HG02938 (cell line): ENCODE results near the gene RECQL5.
"Not testable (repeated sequence)": the region's sequence is repeated elsewhere in the genome, so short reads cannot be mapped to it uniquely, and the experiment has no call there.

Source experiments
- ATAC-seq: cut with Tn5 transposase; IDR thresholded peaks from one replicate; pipeline ENCODE4 v1.9.1; 2021; ENCODE audit warnings: mild to moderate bottlenecking, moderate library complexity; ENCODE audit not compliant: unreplicated experiment

Gene RECQL5

DNA sequence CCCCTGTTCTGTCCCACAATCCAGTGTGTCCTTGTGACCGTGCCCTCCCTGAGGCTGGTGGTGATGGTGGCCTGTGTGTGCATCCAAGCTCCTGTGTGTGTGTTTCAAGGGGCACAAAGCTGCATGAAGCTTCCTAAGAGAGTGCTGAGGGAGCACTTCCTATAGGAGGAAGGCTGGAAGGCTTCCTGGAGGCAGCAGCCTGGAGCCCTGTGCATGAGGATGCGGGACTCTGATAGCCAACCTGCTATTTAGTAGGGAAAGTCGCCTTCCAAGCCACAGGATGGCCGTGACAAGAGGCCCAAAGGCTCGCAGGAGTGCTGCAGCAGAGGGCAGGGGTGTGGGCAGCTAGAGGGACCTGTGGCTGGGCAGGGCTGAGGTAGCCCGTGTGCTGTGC is 71.0 kb downstream of the RECQL5 start:
- no peak for ATAC-seq

DNA sequence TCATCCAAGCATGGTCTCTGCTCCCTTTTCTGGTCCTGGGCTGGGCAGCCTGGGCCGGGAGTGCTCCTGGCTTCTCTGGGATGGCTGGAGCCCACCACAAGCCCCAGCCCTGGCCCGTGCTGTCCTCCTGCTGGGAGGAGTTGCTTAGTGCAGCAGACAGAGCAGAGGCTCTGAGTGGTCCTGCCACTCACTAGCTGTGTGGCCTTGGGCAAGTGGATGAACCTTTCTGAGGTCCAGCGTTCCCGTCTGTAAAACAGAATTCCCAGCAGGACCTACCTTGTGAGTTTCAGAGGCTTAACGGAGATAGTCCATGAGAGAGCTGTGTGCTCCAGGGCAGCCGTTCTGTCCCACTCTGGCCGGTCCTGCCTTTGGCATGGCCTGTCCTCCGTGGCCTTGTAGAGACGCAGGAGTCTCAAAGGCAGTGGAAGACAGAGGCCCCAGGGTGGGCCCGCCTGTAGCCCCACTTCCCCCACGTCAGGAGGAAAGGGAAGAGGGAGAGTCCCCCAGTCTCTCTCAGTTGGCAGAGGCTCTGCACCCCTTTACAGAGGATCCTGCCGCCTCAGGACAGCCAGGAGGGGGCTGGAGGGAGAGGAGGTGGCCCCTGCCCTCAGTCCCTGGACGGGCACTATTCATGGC is 71.6 kb downstream of the RECQL5 start:
- ATAC-seq, result no peak

DNA sequence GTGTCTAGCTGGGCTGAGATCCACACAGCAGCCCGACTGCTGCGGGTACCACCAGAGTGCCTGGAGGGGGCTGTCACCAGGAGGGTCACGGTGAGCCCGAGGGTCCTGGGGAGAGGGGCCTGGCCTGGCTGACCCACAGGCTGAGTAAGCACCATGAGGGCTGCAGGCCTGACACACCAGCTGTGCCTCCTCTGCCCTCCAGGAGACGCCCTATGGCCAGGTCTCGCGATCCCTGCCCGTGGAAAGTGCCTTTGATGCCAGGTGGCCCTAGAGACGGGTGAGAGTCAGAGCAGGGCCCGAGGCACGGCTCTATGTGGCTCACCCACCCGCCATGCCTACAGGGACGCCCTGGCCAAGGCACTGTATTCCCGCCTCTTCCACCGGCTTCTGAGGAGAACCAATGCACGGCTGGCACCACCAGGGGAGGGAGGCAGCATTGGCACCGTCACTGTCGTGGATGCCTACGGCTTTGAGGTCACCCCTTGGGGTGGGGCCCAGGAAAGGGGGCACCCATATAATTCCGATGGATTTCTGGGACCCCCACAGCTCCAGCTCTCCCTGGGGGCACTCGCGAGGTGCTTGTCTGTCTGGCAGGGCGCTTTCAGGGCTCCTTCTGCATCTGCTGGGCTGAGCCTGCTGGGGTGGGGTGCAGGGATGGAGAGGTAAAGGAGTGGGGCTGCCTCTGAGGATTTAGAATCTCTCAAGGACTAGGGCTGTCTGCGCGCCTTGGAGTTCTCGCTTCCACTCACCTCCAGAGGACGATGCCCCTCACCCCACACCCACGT is 72.3 kb downstream of the RECQL5 start:
- ATAC-seq, result no peak

DNA sequence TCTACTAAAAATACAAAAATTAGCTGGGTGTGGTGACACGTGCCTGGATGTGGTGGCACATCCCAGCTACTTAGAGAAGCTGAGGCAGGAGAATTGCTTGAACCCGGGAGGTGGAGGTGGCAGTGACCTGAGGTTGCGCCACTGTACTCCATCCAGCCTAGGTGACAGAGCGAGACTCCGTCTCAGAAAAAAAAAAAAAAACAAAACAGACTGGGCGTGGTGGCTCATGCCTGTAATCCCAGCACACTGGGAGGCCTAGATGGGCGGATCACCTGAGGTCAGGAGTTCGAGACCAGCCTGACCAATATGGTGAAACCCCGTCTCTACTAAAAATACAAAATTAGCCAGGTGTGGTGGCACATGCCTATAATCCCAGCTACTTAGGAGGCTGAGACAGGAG is 73.5 kb downstream of the RECQL5 start:
- not testable (repeated sequence) for ATAC-seq

DNA sequence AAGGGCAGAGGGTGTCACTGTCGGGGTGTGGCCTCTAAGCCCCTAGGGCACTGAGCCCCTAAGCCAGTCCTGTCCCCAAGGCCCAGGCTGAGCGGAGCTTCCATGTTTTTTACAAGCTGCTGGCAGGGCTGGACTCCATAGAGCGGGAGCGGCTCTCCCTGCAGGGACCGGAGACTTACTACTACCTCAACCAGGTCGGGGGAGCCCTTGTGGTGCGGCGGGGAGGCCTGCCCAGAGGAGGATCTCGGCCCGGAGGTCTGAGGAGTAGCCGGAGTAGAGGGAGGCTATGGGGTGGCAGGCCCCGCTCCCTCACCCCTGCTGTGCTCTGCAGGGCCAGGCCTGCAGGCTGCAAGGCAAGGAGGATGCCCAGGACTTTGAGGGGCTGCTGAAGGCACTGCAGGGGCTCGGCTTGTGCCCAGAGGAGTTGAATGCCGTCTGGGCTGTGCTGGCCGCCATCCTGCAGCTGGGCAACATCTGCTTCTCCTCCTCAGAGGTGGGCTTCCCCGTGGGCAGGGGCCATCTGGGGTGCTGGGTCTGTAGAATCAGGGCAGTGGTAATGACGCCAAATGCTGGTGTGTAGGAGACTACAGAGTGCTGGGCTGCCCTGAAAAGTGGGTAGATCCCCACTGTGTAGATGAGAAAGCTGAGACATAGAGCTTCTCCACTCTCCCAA is 74.5 kb downstream of the RECQL5 start:
- no peak for ATAC-seq

DNA sequence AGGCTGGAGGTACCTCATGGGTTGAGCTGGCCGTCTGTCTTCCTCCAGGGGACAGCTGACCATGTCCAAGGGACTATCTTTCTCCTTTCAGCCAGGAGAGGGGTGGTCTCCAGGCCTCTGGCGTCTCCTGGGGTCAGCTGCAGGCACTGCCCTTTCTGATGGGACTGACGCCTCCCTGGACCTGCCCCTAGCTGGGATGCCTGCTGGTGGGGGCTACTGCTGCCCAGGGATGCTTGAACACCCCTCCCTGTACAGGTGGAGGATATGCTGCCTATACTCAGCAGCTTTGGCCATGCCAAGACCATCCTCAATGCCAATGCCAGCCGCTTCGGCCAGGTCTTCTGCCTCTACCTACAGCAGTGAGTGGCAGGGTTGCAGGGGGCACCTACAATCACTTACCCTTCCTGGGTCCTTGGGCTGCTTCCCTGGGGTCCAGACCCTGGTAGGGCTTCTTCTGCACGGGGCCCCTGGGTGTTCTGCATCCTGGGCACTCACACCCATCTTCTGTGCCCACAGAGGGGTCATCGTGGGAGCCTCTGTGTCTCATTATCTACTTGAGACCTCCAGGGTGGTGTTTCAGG is 75.1 kb downstream of the RECQL5 start:
- ATAC-seq, result no peak

DNA sequence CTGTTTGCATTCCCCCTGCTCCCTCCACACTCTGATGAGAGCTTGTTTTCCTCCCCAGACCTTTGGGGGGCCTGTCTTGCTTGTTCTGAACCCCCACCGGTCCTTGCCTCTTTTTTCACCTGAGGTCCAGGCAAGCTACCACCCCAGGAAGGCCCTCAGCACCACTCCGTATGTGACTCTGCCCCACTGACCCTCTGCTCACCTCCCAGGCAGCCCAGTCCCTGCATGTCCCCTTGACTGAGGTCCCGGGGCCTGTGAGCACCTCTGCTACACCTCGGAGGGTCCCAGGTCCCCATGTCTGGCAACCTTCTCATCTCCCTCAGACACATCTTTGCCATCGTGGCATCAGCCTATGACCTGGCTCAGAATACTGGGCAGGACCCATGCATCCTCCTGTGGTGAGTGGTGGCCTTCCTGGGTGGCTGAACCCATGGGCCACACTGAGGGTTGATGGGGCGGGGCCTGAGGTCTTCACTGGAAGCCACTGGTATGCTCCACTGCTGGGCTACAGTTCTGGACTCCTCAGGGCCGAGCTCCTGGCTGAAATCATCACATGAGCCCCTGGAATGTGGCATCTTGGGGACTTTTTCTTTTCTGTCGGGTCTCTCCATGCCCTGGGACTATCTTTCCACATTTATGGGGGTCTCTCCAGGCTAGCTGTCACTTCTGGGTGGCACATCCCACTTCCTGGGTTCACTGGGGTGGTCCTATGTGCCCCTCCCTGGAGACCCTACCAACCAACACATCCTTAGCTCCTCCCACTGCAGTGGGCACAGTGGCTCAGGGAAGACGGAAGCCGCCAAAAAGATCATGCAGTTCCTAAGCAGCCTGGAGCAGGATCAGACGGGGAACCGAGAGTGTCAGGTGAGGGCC is 75.9 kb downstream of the RECQL5 start:
- no peak for ATAC-seq

DNA sequence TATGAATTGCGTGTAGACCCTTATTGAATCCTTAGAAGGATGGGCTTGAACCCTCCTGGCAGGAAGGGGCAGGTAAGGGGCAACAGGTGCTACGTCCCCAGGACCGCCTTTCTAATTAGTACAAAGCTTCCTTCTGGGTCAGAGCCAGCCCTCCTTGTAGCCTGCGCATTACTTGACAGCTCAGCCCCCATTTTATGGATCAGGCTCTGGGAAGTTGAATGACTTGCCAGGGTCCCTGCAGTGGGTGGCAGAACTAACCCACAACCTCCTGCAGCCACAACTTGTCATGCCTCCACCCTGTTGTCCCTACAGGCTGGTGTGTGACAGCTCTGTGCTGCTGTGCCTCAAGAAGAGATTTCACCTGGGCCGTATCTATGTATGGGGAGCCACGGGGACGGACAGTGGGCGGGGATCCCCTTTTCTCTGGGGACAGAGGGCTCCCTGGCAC is 76.6 kb downstream of the RECQL5 start:
- ATAC-seq, result no peak

DNA sequence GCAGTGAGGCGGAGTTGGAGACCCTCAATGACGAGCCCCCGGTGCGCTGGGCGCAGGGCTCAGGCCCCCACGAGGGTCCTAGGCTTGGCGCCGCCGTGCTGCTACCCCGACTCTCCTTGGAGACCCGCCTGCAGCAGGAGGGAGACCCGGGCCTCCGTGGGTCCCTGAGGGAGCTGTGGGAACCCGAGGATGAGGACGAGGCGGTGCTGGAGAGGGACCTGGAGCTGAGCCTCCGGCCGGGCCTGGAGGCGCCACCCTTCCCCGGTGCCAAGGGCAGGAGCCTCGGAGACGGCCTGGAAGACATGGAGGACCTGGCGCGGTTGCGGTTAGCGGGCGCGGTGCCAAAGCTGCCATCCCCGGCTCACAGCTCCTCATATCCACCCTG is 77.0 kb downstream of the RECQL5 start:
- no peak for ATAC-seq

DNA sequence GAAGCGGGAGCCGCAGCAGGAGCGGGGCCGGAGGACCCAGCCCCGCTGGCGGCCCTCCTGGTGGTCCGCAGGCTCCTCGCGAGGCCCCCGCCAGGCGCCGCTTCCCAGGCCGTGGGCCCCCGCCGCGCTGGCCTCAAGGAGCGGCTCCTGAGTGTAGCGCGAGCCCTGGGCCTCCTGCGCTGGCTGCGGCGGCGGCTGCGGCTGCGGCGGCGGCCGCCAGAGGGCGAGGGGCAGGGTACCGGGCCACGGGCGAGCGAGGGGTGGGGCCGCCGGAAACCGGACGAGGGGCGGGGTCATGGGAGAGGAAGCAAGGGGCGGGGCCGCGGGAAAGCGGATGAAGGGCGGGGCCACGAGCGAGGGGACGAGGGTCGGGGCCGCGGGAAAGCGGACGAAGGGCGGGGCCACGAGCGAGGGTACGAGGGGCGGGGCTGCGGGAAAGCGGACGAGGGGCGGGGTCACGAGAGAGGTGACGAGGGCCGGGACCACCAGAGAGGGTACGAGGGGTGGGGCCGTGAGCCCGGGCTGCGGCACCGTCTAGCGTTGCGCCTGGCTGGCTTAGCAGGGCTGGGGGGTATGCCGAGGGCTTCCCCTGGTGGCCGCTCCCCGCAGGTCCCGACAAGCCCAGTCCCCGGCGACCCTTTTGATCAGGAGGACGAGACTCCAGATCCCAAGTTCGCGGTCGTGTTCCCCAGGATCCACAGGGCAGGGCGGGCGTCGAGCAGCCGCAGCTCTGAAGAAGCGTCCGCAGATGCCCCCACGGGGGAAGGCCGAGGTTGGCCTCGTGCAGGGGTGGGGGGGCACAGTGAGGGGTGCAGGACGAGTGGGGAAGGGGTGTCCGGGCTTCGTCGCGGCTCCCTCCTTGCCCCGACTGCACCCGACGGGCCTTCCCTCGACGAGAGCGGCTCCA is 77.7 kb downstream of the RECQL5 start:
- ATAC-seq, result peak; percentile 44

DNA sequence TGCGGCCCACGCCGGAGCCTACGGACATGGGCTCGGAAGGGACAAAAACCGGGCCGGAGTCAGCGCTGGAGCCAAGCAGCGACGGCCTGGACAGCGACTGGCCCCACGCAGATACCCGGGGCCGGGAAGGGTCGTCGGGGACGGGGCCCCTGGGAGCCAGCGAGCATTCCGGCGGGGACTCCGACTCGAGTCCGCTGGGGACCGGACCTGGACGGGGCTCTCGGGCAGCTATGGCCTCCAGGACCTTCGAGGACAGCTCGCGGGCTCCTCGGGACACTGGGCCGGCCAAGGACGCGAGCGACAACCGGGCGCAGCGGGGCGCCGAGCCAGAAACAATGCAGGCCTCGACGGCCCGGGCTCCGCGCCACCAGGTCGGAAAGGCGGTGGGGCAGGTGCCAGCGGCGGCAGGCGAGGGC is 78.3 kb downstream of the RECQL5 start:
- peak; percentile 22 for ATAC-seq

DNA sequence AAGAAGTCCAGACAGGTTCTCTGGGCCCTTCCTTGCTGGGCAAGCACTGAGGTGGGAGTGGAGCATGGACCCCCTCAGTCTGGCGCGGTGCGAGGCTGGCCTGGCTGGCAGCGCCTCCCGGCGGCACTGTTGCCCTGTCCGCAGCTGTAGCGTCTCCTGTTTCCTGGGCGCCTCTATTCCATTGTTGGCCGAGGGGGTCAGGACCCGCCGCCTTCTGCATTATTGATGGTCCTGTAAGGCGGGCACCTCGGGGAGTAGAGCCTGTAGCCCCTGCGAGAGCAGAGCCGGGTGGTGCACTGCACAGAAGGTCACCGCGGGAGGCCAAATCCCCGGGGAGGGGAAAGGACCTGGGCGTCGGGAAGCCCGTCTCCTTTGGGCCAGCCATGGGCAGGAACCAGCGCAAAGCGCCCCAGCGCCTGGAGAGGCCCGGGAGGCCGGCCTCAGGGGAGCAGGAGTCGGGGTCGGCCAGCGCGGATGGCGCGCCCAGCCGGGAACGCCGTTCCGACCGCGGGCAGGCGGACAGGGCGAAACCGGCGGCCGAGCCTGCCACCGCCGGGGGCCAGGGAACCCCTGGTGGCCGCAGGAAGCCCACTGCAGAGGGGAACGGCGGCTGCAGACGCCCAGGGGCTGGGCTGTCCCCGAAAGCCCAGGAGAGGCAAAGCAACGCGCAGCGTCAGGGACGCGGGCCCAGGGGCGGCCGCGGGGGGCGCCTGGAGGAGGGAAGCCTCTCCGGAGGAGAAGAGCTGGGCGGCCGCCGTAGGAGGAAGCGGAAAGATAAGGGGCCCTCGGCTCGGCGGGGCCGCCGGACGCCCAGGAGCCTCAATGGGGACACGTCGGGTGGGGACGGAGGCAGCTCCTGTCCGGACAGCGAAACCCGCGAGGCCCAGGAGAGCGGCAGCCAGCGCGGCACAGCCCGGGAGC is 79.0 kb downstream of the RECQL5 start, which contains the start of gene MYO15B:
Gene MYO15B, plus strand, starts transcription at position 126 of the 921 bp plus-strand sequence. Its CDS starts 258 bp downstream, at position 384.
- no peak for ATAC-seq

DNA sequence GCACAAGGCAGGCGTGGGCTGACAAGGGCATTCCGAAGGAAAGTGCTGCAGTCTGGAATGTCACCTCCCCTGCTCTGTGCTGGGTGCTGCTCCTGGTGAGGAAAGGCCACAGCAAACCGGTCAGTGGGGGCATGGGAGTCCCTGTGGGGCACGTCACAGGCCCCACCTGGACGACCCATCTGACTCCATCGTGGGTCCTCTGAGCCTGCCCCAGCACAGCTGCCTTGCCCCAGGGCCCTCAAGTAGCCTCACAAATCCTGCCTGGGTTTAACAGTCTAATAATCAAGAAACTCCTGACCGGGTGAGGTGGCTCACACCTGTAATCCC is 82.1 kb downstream of the RECQL5 start:
- no peak for ATAC-seq

DNA sequence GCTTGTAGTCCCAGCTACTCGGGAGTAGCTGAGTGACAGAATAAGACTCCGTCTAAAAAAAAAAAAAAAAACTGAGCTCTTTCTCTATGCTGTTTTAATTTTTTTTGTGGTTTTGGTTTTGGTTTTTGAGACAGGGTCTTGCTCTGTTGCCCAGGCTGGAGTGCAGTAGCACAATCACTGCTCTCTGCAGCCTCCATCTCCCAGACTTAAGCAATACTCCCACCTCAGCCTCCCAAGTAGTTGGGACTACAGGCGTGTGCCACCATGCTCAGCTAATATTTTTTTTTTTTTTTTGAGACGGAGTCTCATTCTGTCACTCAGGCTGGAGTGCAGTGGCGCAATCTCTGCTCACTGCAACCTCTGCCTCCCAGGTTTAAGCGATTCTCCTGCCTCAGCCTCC is 83.8 kb downstream of the RECQL5 start:
- not testable (repeated sequence) for ATAC-seq

DNA sequence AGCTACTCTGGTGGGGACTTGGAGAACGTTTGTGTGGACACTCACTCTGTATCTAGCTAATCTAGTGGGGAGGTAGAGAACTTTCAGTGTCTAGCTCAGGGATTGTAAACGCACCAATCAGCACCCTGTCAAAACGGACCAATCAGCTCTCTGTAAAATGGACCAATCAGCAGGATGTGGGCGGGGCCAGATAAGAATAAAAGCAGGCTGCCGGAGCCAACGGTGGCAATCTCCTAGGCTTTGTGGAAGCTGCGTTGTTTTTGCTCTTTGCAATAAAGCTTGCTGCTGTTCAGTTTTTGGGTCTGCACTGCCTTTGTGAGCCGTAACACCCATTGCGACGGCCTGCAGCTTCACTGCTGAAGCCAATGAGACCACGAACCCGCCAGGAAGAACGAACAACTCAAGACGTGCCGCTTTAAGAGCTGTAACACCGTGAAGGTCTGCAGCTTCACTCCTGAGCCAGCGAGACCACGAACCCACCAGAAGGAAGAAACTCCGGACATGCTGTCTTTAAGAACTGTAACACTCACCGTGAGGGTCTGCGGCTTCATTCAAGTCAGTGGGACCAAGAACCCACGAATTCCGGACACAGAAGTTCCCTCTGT is 85.7 kb downstream of the RECQL5 start:
- ATAC-seq, result not testable (repeated sequence)
